C4-2B (cell line): Measurements from ENCODE around the gene PYGO1.

ENCODE experiments used
- H3K27ac ChIP-seq: fragments of 450-650 bp; 2 replicates; pipeline ENCODE4 v1.5.1; 2017
- ZFX ChIP-seq: fragments of 450-650 bp; IDR thresholded peaks from 2 replicates; pipeline ENCODE4 v1.6.1; 2017
- TF ChIP-seq, protein P1 (sequence below): fragments of 450-650 bp; conservative IDR thresholded peaks from 2 replicates; pipeline ENCODE4 v1.5.1; 2017; ENCODE audit warnings: mild to moderate bottlenecking

Gene PYGO1

DNA sequence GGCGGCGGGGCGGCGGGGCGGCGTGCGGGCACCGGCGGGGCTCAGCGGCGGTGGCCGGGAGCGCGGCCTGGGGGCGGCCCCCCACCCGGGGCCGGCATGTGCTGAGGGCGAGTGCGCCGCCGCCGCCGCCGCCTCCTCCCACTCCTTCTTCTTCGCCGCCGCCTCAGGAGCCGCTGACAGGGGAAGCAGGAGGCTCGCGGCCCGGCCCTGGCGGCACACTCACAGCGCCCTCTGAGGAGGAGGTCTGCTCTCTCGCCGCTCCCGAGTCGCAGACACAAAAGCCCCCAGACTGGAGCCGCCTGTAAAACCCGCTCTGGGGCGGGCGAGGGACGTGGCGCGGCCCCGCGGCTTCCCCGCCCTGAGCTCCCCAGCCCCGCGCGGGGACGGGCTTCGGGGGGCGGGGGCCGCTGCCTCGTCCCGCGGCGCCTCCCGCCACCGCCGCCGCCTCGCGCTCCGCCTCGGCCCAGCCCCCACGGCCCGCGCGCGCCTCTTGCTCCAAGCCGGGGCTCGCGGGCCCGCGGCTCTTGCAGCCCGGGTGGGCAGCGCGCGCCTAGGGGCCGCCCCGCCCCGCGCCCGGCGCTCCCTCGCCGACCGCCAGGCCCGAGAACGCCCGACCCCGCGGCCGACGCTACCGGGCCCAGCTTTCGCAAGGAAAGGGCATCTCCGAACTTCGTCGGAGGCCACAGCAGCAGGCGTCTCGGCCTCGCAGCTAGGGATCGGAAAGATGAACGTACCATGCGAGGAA lies at the start of gene PYGO1:
PYGO1 (minus strand) TSS at position 276 of the 745 bp plus-strand sequence. CDS start 462 bp downstream, outside the sequence.
- peak; percentile 76 for TF ChIP-seq ZFX
- TF ChIP-seq, protein P1, sequence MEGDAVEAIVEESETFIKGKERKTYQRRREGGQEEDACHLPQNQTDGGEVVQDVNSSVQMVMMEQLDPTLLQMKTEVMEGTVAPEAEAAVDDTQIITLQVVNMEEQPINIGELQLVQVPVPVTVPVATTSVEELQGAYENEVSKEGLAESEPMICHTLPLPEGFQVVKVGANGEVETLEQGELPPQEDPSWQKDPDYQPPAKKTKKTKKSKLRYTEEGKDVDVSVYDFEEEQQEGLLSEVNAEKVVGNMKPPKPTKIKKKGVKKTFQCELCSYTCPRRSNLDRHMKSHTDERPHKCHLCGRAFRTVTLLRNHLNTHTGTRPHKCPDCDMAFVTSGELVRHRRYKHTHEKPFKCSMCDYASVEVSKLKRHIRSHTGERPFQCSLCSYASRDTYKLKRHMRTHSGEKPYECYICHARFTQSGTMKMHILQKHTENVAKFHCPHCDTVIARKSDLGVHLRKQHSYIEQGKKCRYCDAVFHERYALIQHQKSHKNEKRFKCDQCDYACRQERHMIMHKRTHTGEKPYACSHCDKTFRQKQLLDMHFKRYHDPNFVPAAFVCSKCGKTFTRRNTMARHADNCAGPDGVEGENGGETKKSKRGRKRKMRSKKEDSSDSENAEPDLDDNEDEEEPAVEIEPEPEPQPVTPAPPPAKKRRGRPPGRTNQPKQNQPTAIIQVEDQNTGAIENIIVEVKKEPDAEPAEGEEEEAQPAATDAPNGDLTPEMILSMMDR = peak; percentile 33
- peak within 1 kb of the TSS; percentile 70 for H3K27ac ChIP-seq

DNA sequence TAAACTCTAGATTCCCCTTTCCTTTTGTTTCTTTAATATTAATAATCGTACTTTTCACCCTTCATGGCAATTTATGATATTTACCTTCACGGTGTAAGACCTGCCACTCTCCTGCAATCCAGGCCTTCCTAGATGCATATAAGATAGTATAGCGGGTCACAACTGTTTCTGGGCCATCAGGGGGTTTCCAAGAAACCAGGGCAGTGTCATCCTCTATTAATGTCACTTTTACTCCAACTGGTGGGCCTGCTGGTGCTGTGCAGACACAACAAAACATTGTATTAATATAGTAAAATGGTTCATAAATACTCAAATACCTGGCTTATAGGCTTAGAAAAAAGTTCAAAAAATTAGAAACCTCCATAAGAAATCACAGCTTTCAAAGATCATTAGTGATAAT lies 48.9 kb upstream of the PYGO1 start:
- H3K27ac ChIP-seq = no peak overlapping the region
- TF ChIP-seq ZFX = no peak

DNA sequence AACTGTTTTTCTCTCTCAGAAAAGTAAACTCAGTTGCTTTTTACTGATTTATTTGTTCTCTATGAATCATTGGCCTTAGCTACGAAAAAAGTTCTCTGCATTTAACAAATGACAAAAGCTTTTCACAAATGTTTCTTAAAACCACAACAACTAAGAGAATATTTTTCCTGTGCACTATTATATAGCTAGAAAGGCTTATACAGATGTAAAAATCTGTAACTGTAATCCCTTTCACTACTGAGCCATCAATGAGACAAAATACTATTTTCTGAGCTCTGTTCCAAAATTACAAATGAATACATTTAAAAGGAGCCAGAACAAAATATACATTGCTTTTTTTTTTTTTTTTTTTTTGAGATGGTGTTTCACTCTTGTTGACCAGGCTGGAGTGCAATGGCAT lies 45.6 kb upstream of the PYGO1 start:
- H3K27ac ChIP-seq = no peak overlapping the region
- TF ChIP-seq, protein P1 = no peak
- TF ChIP-seq ZFX = no peak

DNA sequence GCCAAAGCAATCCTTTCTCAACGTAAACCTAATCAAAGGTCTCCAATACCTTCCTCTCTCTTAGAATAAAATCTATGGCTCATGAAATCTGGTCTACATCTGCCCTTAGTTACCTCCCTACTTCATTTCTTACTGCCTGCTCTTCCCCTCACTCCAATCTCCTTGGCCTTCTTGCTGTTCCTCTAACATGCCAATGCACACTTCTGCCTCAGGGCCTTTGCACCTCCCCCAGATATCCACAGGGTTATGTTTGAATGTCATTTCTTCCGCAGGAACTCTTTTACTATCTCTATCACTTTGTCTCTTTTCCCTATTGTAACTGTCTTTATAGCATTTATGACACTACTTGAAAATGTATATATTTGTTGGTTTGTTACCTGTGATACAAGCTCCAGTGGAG lies 44.3 kb upstream of the PYGO1 start:
- no peak for TF ChIP-seq ZFX
- TF ChIP-seq, protein P1 = no peak
- H3K27ac ChIP-seq = no peak overlapping the region

DNA sequence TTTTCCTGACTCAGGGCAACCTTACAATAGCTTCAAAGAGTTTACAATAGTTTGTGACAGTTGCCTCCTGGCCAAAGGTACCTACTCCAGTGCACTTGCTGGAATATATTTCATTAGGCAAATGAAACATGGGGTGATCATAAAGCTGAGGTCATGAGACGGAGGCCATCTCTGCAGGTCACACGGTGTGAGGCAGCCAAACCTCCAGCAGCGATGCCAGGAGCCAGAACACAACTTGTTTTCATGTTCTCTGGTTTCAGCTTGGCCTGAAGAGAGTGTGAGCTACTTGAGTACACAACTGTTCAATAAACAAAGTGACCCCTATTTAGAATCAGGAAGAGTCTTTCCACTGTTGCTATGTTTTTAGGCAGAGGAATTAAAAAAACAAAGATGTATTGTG lies 42.7 kb upstream of the PYGO1 start:
- no peak overlapping the region for H3K27ac ChIP-seq
- TF ChIP-seq, protein P1 = no peak
- no peak for TF ChIP-seq ZFX

- TF ChIP-seq ZFX = no peak
- H3K27ac ChIP-seq = no peak overlapping the region
These were observed 40.2 kb upstream of the PYGO1 start for GRCh38 chr15:55628369-55628730.

DNA sequence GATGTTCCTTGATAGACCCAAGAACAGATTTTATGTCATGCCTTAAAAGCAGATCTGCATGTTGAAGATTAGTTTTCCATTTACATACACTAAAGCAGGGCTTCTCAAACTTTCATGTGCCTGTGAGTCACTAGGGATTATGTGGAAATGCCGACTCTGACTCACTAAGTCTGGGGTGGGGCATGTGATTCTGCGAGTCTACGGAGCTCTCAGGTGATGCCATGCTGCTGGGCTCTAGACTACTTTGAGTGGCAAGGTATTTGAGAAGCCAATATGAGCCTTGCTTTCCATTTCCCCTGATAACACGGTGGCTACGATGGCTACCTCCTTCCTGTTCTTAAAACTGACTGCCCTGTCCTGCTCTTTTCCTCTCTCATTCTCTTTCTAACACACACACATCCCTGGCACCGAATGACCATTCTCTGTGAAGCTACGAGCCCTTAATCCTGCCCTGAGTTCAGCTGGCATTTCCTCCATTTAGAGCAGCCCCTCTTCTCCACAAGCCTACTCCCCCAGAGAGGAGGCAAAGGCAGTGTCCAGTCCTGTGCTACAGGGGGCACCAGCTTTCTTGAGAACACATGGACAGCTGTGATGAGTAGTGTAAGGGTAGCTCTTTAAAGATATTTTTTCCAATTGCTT lies 39.7 kb upstream of the PYGO1 start:
- H3K27ac ChIP-seq = no peak overlapping the region
- TF ChIP-seq, protein P1 = no peak
- TF ChIP-seq ZFX = no peak

GRCh38 chr15:55619783-55620182 lies 31.6 kb upstream of the PYGO1 start:
- no peak overlapping the region for H3K27ac ChIP-seq
- TF ChIP-seq, protein P1 = no peak
- TF ChIP-seq ZFX = no peak
